Mesangial cell (primary cell): Measurements from ENCODE around the gene HIPK2. TPM values are rescaled to one million over a fixed set of nuclear protein-coding genes. Genes with fewer than 3 reads are reported as not detected.

Experiments used
- total RNA-seq: library from RNA; depleted of rRNA; stranded (reverse); fragments of >200 nt; gene quantifications from 2 replicates; pipeline ENCODE4 v1.2.3, GENCODE V29; 2015

The HIPK2 gene
- total RNA-seq, result 73.8 and 200 TPM in 2 replicates

GRCh38 chr7:139777948-139778841 is at the start of gene HIPK2:
HIPK2 (minus strand) TSS chr7:139777998; CDS start chr7:139777623, 375 bp downstream.

GRCh38 chr7:139523199-139523941 is 254.4 kb downstream of the HIPK2 start, which contains the start of gene CLEC2L:
CLEC2L (plus strand) TSS chr7:139523685; CDS start chr7:139523928, 243 bp downstream.

Other genes starting within 250 kb of the HIPK2 start
- gene TBXAS1, start 51.3 kb upstream of the HIPK2 start, total RNA-seq, result 15.2 and 25.4 TPM in 2 replicates